ENCODE results near the gene NKAPD1. TPM values are rescaled to one million over a fixed set of nuclear protein-coding genes. Genes with fewer than 3 reads are reported as not detected.

Gene NKAPD1
- total and polyA plus RNA-seq, 2 of the 13 experiments (the other 11 are each of a cell fraction or from before 2014, with no cell fraction given): 11.2 to 22.5 TPM

DNA sequence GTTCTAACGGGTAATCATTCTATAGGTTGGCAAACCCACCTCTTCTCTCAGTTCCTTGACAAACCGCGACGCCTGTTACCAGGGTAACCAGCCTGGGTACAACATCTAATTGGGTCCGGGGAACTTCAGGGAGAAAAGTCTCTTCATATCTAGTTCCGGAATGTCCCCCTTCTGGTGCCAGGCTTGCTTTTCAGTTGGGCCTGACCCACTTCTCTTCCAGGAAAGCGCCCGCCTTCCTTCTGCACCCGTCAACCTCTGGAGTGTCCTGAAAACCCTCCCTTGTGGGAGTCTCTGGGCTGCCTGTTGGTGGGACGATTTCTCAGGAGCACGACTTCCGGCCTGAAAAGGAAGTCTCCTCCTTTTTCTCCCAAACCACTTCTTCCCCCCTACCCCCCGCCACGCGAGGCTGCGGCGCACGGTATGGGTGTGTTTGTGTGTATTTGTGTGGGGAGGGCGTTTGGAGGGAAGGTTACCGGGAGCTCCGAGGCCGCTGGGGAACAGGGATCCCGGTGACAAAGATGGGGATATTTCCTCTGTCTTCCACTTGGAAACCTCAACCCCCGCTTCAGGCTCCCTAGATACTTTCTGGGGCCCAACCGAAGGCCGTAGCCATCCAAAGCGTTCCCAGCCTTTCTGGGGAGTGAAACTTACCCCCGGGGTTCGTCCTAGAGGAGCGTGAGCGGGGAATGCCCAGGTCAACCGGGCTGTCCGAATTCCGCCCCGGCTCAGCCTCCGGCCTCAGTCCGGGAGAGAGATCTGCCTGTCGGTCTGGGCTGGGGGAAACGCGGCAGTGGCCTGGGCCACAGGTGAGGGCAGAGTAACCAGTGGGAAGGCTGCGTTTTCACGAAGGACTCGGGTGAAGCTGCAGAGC, at the start of gene NKAPD1, which contains the start of gene PIH1D2 (continued):
- TF ChIP-seq ZNF776 (CRISPR knock-in tag; IDR thresholded peaks at IDR 0.05) (no peak), SIN3B (IDR thresholded peaks at IDR 0.05; ENCODE audit: low read length) (peak; percentile 85), HNF1B (CRISPR knock-in tag; IDR thresholded peaks at IDR 0.05) (no peak), JUN (CRISPR knock-in tag; IDR thresholded peaks at IDR 0.05) (no peak), SYNCRIP (IDR thresholded peaks at IDR 0.05; ENCODE audit: insufficient read depth, low read depth, low read length) (no peak), RFX3 (CRISPR knock-in tag; IDR thresholded peaks at IDR 0.05) (peak; percentile 90), FOSL1 (CRISPR knock-in tag; IDR thresholded peaks at IDR 0.05; ENCODE audit: borderline replicate concordance) (no peak), ZNF720 (CRISPR knock-in tag; IDR thresholded peaks at IDR 0.05) (no peak), MXD1 (CRISPR knock-in tag; IDR thresholded peaks at IDR 0.05) (peak; percentile 58; the same call in 1 of the 2 replicates), ISX (CRISPR knock-in tag; conservative IDR thresholded peaks at IDR 0.05) (0 out of 2 replicates have a peak, but pooled peaks have one; percentile 32), TOE1 (CRISPR knock-in tag; IDR thresholded peaks at IDR 0.05) (no peak), ZNF18 (CRISPR knock-in tag; IDR thresholded peaks at IDR 0.05; ENCODE audit: insufficient replicate concordance) (no peak), MTF1 (CRISPR knock-in tag; IDR thresholded peaks at IDR 0.05) (no peak), RBM22 (optimal IDR thresholded peaks at IDR 0.05; ENCODE audit: low read length) (peak; percentile 56), MZF1 (CRISPR knock-in tag; IDR thresholded peaks at IDR 0.05; ENCODE audit: borderline replicate concordance) (no peak), ZBTB44 (CRISPR knock-in tag; IDR thresholded peaks at IDR 0.05) (no peak; the same call in 1 of the 2 replicates)
- TF ChIP-seq, protein P1, sequence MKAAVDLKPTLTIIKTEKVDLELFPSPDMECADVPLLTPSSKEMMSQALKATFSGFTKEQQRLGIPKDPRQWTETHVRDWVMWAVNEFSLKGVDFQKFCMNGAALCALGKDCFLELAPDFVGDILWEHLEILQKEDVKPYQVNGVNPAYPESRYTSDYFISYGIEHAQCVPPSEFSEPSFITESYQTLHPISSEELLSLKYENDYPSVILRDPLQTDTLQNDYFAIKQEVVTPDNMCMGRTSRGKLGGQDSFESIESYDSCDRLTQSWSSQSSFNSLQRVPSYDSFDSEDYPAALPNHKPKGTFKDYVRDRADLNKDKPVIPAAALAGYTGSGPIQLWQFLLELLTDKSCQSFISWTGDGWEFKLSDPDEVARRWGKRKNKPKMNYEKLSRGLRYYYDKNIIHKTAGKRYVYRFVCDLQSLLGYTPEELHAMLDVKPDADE (CRISPR knock-in tag; IDR thresholded peaks at IDR 0.05): no peak
